H1 (cell line): Measurements from ENCODE around the gene VAV2. TPM values are rescaled to one million over a fixed set of nuclear protein-coding genes. Genes with fewer than 3 reads are reported as not detected.

Source experiments
- TBP ChIP-seq: IDR thresholded peaks from 2 replicates; pipeline ENCODE4 v1.6.1; 2011; ENCODE audit warnings: low read depth, low read length, improper control_type of control experiment
- polyA plus RNA-seq, 7 experiments: library from polyadenylated mRNA; depleted of rRNA in 3 of 7; stranded (reverse) in 5 of 7; unstranded in 2 of 7; fragments of >200 nt in 5 of 7; fragments of 200-250 nt in 2 of 7; gene quantifications; 1 replicate in 5 of 7; 2 replicates in 1 of 7; 4 replicates in 1 of 7; pipeline versions ENCODE4 v1.2.1 to v1.2.3, GENCODE V29; 2011 to 2013; ENCODE audit warnings: missing spikeins in 2 of 7, mixed read lengths in 2 of 7
- total RNA-seq: library from RNA; stranded (reverse); fragmentation: NEBNext Ultra II Directional; extraction: Animal tissue kit (Norgen Biotek cat#: 25700); gene quantifications from 2 replicates; pipeline ENCODE4 v1.2.1, GENCODE V29; 2021
- TF ChIP-seq, protein P1 (sequence below): fragments of 300-600 bp; sonication (generic); IDR thresholded peaks from 2 replicates; pipeline ENCODE4 v1.7.1; 2012; ENCODE audit warnings: low read length, moderate library complexity, mild to moderate bottlenecking, inconsistent platforms; ENCODE audit not compliant: insufficient replicate concordance

Gene VAV2
- total and polyA plus RNA-seq, 2 of the 8 experiments (the other 6 are each of a cell fraction or from before 2014, with no cell fraction given) = 13.6 to 37.6 TPM

GRCh38 chr9:133870598-133871595 lies 121.2 kb downstream of the VAV2 start (continued):
- TF ChIP-seq, protein P1, sequence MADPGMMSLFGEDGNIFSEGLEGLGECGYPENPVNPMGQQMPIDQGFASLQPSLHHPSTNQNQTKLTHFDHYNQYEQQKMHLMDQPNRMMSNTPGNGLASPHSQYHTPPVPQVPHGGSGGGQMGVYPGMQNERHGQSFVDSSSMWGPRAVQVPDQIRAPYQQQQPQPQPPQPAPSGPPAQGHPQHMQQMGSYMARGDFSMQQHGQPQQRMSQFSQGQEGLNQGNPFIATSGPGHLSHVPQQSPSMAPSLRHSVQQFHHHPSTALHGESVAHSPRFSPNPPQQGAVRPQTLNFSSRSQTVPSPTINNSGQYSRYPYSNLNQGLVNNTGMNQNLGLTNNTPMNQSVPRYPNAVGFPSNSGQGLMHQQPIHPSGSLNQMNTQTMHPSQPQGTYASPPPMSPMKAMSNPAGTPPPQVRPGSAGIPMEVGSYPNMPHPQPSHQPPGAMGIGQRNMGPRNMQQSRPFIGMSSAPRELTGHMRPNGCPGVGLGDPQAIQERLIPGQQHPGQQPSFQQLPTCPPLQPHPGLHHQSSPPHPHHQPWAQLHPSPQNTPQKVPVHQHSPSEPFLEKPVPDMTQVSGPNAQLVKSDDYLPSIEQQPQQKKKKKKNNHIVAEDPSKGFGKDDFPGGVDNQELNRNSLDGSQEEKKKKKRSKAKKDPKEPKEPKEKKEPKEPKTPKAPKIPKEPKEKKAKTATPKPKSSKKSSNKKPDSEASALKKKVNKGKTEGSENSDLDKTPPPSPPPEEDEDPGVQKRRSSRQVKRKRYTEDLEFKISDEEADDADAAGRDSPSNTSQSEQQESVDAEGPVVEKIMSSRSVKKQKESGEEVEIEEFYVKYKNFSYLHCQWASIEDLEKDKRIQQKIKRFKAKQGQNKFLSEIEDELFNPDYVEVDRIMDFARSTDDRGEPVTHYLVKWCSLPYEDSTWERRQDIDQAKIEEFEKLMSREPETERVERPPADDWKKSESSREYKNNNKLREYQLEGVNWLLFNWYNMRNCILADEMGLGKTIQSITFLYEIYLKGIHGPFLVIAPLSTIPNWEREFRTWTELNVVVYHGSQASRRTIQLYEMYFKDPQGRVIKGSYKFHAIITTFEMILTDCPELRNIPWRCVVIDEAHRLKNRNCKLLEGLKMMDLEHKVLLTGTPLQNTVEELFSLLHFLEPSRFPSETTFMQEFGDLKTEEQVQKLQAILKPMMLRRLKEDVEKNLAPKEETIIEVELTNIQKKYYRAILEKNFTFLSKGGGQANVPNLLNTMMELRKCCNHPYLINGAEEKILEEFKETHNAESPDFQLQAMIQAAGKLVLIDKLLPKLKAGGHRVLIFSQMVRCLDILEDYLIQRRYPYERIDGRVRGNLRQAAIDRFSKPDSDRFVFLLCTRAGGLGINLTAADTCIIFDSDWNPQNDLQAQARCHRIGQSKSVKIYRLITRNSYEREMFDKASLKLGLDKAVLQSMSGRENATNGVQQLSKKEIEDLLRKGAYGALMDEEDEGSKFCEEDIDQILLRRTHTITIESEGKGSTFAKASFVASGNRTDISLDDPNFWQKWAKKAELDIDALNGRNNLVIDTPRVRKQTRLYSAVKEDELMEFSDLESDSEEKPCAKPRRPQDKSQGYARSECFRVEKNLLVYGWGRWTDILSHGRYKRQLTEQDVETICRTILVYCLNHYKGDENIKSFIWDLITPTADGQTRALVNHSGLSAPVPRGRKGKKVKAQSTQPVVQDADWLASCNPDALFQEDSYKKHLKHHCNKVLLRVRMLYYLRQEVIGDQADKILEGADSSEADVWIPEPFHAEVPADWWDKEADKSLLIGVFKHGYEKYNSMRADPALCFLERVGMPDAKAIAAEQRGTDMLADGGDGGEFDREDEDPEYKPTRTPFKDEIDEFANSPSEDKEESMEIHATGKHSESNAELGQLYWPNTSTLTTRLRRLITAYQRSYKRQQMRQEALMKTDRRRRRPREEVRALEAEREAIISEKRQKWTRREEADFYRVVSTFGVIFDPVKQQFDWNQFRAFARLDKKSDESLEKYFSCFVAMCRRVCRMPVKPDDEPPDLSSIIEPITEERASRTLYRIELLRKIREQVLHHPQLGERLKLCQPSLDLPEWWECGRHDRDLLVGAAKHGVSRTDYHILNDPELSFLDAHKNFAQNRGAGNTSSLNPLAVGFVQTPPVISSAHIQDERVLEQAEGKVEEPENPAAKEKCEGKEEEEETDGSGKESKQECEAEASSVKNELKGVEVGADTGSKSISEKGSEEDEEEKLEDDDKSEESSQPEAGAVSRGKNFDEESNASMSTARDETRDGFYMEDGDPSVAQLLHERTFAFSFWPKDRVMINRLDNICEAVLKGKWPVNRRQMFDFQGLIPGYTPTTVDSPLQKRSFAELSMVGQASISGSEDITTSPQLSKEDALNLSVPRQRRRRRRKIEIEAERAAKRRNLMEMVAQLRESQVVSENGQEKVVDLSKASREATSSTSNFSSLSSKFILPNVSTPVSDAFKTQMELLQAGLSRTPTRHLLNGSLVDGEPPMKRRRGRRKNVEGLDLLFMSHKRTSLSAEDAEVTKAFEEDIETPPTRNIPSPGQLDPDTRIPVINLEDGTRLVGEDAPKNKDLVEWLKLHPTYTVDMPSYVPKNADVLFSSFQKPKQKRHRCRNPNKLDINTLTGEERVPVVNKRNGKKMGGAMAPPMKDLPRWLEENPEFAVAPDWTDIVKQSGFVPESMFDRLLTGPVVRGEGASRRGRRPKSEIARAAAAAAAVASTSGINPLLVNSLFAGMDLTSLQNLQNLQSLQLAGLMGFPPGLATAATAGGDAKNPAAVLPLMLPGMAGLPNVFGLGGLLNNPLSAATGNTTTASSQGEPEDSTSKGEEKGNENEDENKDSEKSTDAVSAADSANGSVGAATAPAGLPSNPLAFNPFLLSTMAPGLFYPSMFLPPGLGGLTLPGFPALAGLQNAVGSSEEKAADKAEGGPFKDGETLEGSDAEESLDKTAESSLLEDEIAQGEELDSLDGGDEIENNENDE = no peak
- no peak for TF ChIP-seq TBP
- TF ChIP-seq, all 59 proteins: peak for 0
